HL-60 (cell line): Measurements from ENCODE around the gene FPGT.
A peak's percentile ranks its signal among the peaks of the same experiment; 100 is the strongest.

Source experiments
- DNase-seq, 2 experiments: peaks; one replicate each; pipeline ENCODE4 v3.0.0-alpha.2; 2010 to 2020; ENCODE audit warnings: low read depth in 1 of 2, low spot score in 1 of 2
- H3K27ac ChIP-seq: fragments of 250-450 bp; sonication (Bioruptor Pico); replicated peaks from 2 replicates; pipeline ENCODE4 v1.5.1; 2020; ENCODE audit warnings: mild to moderate bottlenecking, moderate library complexity
- H3K27me3 ChIP-seq: fragments of 250-450 bp; sonication (Bioruptor Pico); 2 replicates; pipeline ENCODE4 v1.5.1; 2021; ENCODE audit warnings: mild to moderate bottlenecking, moderate library complexity; ENCODE audit not compliant: insufficient read depth, poor library complexity, severe bottlenecking
- H3K4me3 ChIP-seq: replicated peaks from 2 replicates; pipeline ENCODE4 v1.5.1; 2011; ENCODE audit warnings: mild to moderate bottlenecking, control low read depth, low read length; ENCODE audit not compliant: insufficient read depth
- GABPA ChIP-seq: IDR thresholded peaks from 2 replicates; pipeline ENCODE4 v1.6.1; 2012; ENCODE audit warnings: low read depth
- POLR2AphosphoS5 ChIP-seq: IDR thresholded peaks from 2 replicates; pipeline ENCODE4 v1.6.1; 2012; ENCODE audit warnings: low read depth
- REST ChIP-seq: IDR thresholded peaks from 2 replicates; pipeline ENCODE4 v1.6.1; 2012; ENCODE audit warnings: low read depth; ENCODE audit not compliant: insufficient replicate concordance
- SPI1 ChIP-seq: IDR thresholded peaks from 2 replicates; pipeline ENCODE4 v1.6.1; 2012; ENCODE audit warnings: low read depth, mild to moderate bottlenecking, borderline replicate concordance
- long read RNA-seq: library from polyadenylated mRNA; unstranded; transcript quantifications from one replicate; pipeline ENCODE4 v2.0.0, GENCODE V29; 2020
- TF ChIP-seq, protein P1 (sequence below): IDR thresholded peaks from one replicate; pipeline ENCODE4 v1.5.1; 2011; ENCODE audit warnings: low read length, control low read depth, inconsistent platforms; ENCODE audit not compliant: insufficient read depth

FPGT gene
- long read RNA-seq, transcript FPGT-208 (5 exons, 1,426 nt) = minor isoform, 6 of 51 reads
- long read RNA-seq, transcript FPGT-202 (4 exons, 3,254 nt) = major isoform, 31 of 51 reads
- long read RNA-seq, partial matches to known transcripts = 5 of 51 reads
- long read RNA-seq, other reads (novel, unspliced or antisense) = 5 of 51 reads

GRCh38 chr1:74197657-74198552 is at the start of gene FPGT, which contains the start of gene LRRIQ3:
Gene FPGT, plus strand, starts transcription at chr1:74198242. Its CDS starts 37 bp downstream, at chr1:74198279.
Gene LRRIQ3, minus strand, starts transcription at chr1:74198176. Its CDS starts 14,492 bp downstream, at chr1:74183684.
- DNase-seq = peak; percentile 75 to 94
- TF ChIP-seq GABPA (no peak), REST (no peak), POLR2AphosphoS5 (peak; percentile 61), SPI1 (peak; percentile 90)
- TF ChIP-seq, protein P1, sequence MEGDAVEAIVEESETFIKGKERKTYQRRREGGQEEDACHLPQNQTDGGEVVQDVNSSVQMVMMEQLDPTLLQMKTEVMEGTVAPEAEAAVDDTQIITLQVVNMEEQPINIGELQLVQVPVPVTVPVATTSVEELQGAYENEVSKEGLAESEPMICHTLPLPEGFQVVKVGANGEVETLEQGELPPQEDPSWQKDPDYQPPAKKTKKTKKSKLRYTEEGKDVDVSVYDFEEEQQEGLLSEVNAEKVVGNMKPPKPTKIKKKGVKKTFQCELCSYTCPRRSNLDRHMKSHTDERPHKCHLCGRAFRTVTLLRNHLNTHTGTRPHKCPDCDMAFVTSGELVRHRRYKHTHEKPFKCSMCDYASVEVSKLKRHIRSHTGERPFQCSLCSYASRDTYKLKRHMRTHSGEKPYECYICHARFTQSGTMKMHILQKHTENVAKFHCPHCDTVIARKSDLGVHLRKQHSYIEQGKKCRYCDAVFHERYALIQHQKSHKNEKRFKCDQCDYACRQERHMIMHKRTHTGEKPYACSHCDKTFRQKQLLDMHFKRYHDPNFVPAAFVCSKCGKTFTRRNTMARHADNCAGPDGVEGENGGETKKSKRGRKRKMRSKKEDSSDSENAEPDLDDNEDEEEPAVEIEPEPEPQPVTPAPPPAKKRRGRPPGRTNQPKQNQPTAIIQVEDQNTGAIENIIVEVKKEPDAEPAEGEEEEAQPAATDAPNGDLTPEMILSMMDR = no peak
- Histone ChIP-seq H3K4me3 (peak within 1 kb of the TSS; percentile 61), H3K27ac (peak within 1 kb of the TSS; percentile 83), H3K27me3 (no peaks in the 10 kb centered on the region)

DNA sequence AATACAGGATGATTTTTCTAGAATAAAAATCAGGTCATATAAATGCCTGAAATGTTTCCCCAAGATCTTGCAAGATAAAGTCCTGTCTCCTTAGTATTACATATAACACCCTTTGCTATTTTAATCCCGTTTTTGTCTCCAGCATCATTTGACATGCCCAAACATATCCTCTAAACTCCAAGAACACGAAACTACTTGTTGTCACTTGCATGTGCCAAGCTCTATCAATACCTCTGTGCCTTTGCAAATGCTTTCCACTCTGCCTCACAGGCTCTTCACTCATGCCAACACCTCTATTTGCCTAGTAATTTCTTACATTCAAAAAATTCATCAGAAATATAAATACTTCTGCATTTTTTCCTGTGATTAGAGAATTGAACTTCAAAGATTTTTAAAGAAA is 38.0 kb upstream of the FPGT start:
- TF ChIP-seq, protein P1 = no peak
- no peak for TF ChIP-seq SPI1
- H3K4me3 ChIP-seq = no peak overlapping the region
- H3K27ac ChIP-seq = no peak overlapping the region
- no peaks in the 10 kb centered on the region for H3K27me3 ChIP-seq
- no peak for DNase-seq

- no peak for TF ChIP-seq SPI1
- TF ChIP-seq POLR2AphosphoS5 = no peak
- TF ChIP-seq, protein P1 = no peak
- no peak for TF ChIP-seq REST
- TF ChIP-seq GABPA = no peak
- H3K27me3 ChIP-seq = no peaks in the 10 kb centered on the region
- no peak overlapping the region for H3K4me3 ChIP-seq
- H3K27ac ChIP-seq = no peak overlapping the region
- DNase-seq = no peak
Observed at GRCh38 chr1:74161497-74161896, 36.5 kb upstream of the FPGT start.
